HCT116 (cell line): ENCODE data around the gene UBE2S. TPM values are rescaled to one million over a fixed set of nuclear protein-coding genes. Genes with fewer than 3 reads are reported as not detected.

Experiments
- total RNA-seq: library from RNA; stranded (reverse); gene quantifications from one replicate; pipeline ENCODE4 v1.2.1, GENCODE V29; 2021; ENCODE audit not compliant: unreplicated experiment

The UBE2S gene
- total RNA-seq, 1 experiment from 2014 or later = 515 TPM

Other genes with a start within 250 kb of the UBE2S start
- gene DNAAF3, start 241.2 kb downstream of the UBE2S start, total RNA-seq = 52.8 TPM
- gene SYT5, start 227.5 kb downstream of the UBE2S start, total RNA-seq = 2.3 TPM
- 15.9 TPM for gene PTPRH, start 198.3 kb downstream of the UBE2S start, total RNA-seq
- 10.6 TPM for gene TMEM86B, start 179.0 kb downstream of the UBE2S start, total RNA-seq
- gene PPP6R1, start 148.8 kb downstream of the UBE2S start, total RNA-seq = 96.7 TPM
- gene HSPBP1, start 127.7 kb downstream of the UBE2S start, total RNA-seq = 63.0 TPM
- 33.3 TPM for gene BRSK1, start 123.8 kb downstream of the UBE2S start, total RNA-seq
- not detected for gene TMEM150B, start 82.4 kb downstream of the UBE2S start, total RNA-seq
- gene KMT5C, start 67.9 kb downstream of the UBE2S start, total RNA-seq = 27.5 TPM
- 2.4 TPM for gene COX6B2, start 53.1 kb downstream of the UBE2S start, total RNA-seq
- not detected for gene GARIN5B, start 44.5 kb downstream of the UBE2S start, total RNA-seq
- gene IL11, start 37.3 kb downstream of the UBE2S start, total RNA-seq = 2.8 TPM
- not detected for gene TMEM190, start 31.0 kb downstream of the UBE2S start, total RNA-seq
- 21.0 TPM for gene TMEM238, start 23.5 kb downstream of the UBE2S start, total RNA-seq
- 3,050 TPM for gene RPL28, start 21.9 kb downstream of the UBE2S start, total RNA-seq
- not detected for gene SHISA7, start 35.5 kb upstream of the UBE2S start, total RNA-seq
- 56.8 TPM for gene ISOC2, start 53.9 kb upstream of the UBE2S start, total RNA-seq
- gene C19orf85, start 57.0 kb upstream of the UBE2S start, total RNA-seq = 0.34 TPM
- 14.9 TPM for gene ZNF628, start 68.8 kb upstream of the UBE2S start, total RNA-seq
- 55.3 TPM for gene NAT14, start 77.4 kb upstream of the UBE2S start, total RNA-seq
- gene SSC5D, start 80.6 kb upstream of the UBE2S start, total RNA-seq = 1.5 TPM
- gene SBK2, start 129.3 kb upstream of the UBE2S start, total RNA-seq = 0.30 TPM
- 1.2 TPM for gene SBK3, start 137.8 kb upstream of the UBE2S start, total RNA-seq
- gene ZNF579, start 173.1 kb upstream of the UBE2S start, total RNA-seq = 24.1 TPM
- gene FIZ1, start 191.7 kb upstream of the UBE2S start, total RNA-seq = 15.3 TPM
- 17.2 TPM for gene ZNF524, start 192.5 kb upstream of the UBE2S start, total RNA-seq
- 16.2 TPM for gene ZNF865, start 197.9 kb upstream of the UBE2S start, total RNA-seq
- gene ZNF784, start 216.8 kb upstream of the UBE2S start, total RNA-seq = 5.3 TPM
- gene ZNF580, start 233.2 kb upstream of the UBE2S start, total RNA-seq = 36.7 TPM
- 44.4 TPM for gene ZNF581, start 235.9 kb upstream of the UBE2S start, total RNA-seq
- 1.0 TPM for gene CCDC106, start 240.4 kb upstream of the UBE2S start, total RNA-seq
- gene U2AF2, start 247.2 kb upstream of the UBE2S start, total RNA-seq = 259 TPM